Endothelial cell of umbilical vein (primary cell): ENCODE measurements around the gene PAIP2. TPM values are rescaled to one million over a fixed set of nuclear protein-coding genes. Genes with fewer than 3 reads are reported as not detected.

ENCODE experiments used
- BruUV-seq: library from RNA; stranded (reverse); fragments of 400-500 nt; replicated peaks from 2 replicates; lab custom pipeline; 2021; lab: Mats Ljungman, UMichigan
- CTCF ChIA-PET: fragments of 300-600, 350-600 bp; sonication (Branson Sonifier 250); formaldehyde crosslinking; loops from one replicate; lab custom pipeline; 2021; ENCODE audit warnings: antibody characterized with exemption, inconsistent platforms; lab: Charles Lee
- POLR2A ChIA-PET: fragments of 300-600, 350-600 bp; sonication (Branson Sonifier 250); formaldehyde crosslinking; loops from one replicate; lab custom pipeline; 2021; ENCODE audit warnings: antibody characterized with exemption, inconsistent platforms; lab: Charles Lee
- DNase-seq: peaks from one replicate; pipeline ENCODE4 v3.0.0-alpha.2; 2011; ENCODE audit warnings: low read depth, low spot score
- FAIRE-seq: peaks from 2 replicates; lab custom pipeline; 2011; peaks lifted over from hg19 to GRCh38; lab: Jason Lieb, UNC
- H2AFZ ChIP-seq: 2 replicates; pipeline ENCODE4 v1.6.0; 2012; ENCODE audit warnings: low read depth, low read length, control low read depth, inconsistent platforms
- H3K27ac ChIP-seq: 2 replicates; pipeline ENCODE4 v1.5.1; 2011; ENCODE audit warnings: low read depth, mild to moderate bottlenecking, control low read depth, low read length, moderate library complexity; ENCODE audit not compliant: insufficient read depth
- H3K27me3 ChIP-seq, 2 experiments: 2 replicates each; pipeline versions ENCODE4 v1.6.0 to v1.6.1; 2011; ENCODE audit warnings: low read length in 2 of 2, mixed read lengths in 1 of 2; ENCODE audit not compliant: control insufficient read depth in 2 of 2, insufficient read depth in 2 of 2
- H3K36me3 ChIP-seq, 2 experiments: 2 replicates in 1 of 2; 3 replicates in 1 of 2; pipeline ENCODE4 v1.5.1; 2011; ENCODE audit warnings: low read length in 2 of 2, mild to moderate bottlenecking in 1 of 2, moderate library complexity in 1 of 2; ENCODE audit not compliant: control insufficient read depth in 2 of 2, insufficient read depth in 2 of 2; ENCODE audit errors: extremely low read depth in 1 of 2
- H3K4me1 ChIP-seq: 3 replicates; pipeline ENCODE4 v1.5.1; 2011; ENCODE audit warnings: mild to moderate bottlenecking, low read length; ENCODE audit not compliant: control insufficient read depth, insufficient read depth; ENCODE audit errors: extremely low read depth
- H3K4me2 ChIP-seq: 2 replicates; pipeline ENCODE4 v1.6.1; 2011; ENCODE audit warnings: low read length, control low read depth, mixed read lengths; ENCODE audit not compliant: insufficient read depth
- H3K4me3 ChIP-seq, 3 experiments: fragments of 200-600 bp in 1 of 3; sonication (generic), shearing (Covaris generic) in 1 of 3; replicated peaks in 1 of 3; 2 replicates each; pipeline ENCODE4 v1.5.1; 2011 to 2016; ENCODE audit warnings: control low read depth in 3 of 3, low read length in 3 of 3, mild to moderate bottlenecking in 2 of 3, inconsistent platforms in 1 of 3, low read depth in 1 of 3, moderate library complexity in 1 of 3; ENCODE audit not compliant: insufficient read depth in 1 of 3
- H3K79me2 ChIP-seq: 2 replicates; pipeline ENCODE4 v1.6.0; 2012; ENCODE audit warnings: low read length, inconsistent platforms; ENCODE audit not compliant: control insufficient read depth, insufficient read depth
- H3K9ac ChIP-seq: replicated peaks from 2 replicates; pipeline ENCODE3; 2011; ENCODE audit warnings: low read length, control low read depth; ENCODE audit not compliant: insufficient read depth; ENCODE audit errors: extremely low read depth
- H3K9me1 ChIP-seq: replicated peaks from 3 replicates; pipeline ENCODE4 v1.6.0; 2011; ENCODE audit warnings: mild to moderate bottlenecking, low read length; ENCODE audit not compliant: control insufficient read depth, insufficient read depth; ENCODE audit errors: extremely low read depth
- H3K9me3 ChIP-seq: replicated peaks from 2 replicates; pipeline ENCODE4 v1.5.1; 2012; ENCODE audit warnings: low read length, inconsistent platforms; ENCODE audit not compliant: control insufficient read depth, insufficient read depth
- H4K20me1 ChIP-seq: replicated peaks from 2 replicates; pipeline ENCODE3; 2011; ENCODE audit warnings: mild to moderate bottlenecking, low read length; ENCODE audit not compliant: control insufficient read depth, insufficient read depth; ENCODE audit errors: extremely low read depth
- EZH2 ChIP-seq: IDR thresholded peaks from 2 replicates; pipeline ENCODE4 v1.6.1; 2012; ENCODE audit warnings: borderline replicate concordance, low read depth, mild to moderate bottlenecking, moderate library complexity, low read length, inconsistent platforms; ENCODE audit not compliant: severe bottlenecking
- FOS ChIP-seq: IDR thresholded peaks from 2 replicates; pipeline ENCODE4 v1.6.1; 2011; ENCODE audit warnings: mild to moderate bottlenecking, low read length, moderate library complexity, borderline replicate concordance; ENCODE audit not compliant: insufficient read depth
- GATA2 ChIP-seq: IDR thresholded peaks from 2 replicates; pipeline ENCODE4 v1.7.0; 2011; ENCODE audit warnings: low read depth, mild to moderate bottlenecking, moderate library complexity, mixed read lengths, low read length; ENCODE audit not compliant: insufficient read length, insufficient read depth
- JUN ChIP-seq: IDR thresholded peaks from 2 replicates; pipeline ENCODE4 v1.6.1; 2011; ENCODE audit warnings: borderline replicate concordance, low read depth; ENCODE audit not compliant: insufficient read length, insufficient read depth
- MYC ChIP-seq: IDR thresholded peaks from one replicate; pipeline ENCODE4 v1.6.1; 2011; ENCODE audit warnings: mild to moderate bottlenecking, low read depth, low read length
- POLR2A ChIP-seq: IDR thresholded peaks from 2 replicates; pipeline ENCODE4 v1.6.1; 2012; ENCODE audit warnings: low read depth, mild to moderate bottlenecking, control low read depth, low read length
- POLR2AphosphoS5 ChIP-seq: IDR thresholded peaks from 2 replicates; pipeline ENCODE4 v1.6.1; 2012; ENCODE audit warnings: low read depth, mild to moderate bottlenecking, control low read depth, low read length, moderate library complexity; ENCODE audit not compliant: insufficient read depth
- dilution Hi-C: fragments of 300-500 bp; cut with MboI; formaldehyde crosslinking; loops from one replicate; pipeline ENCODE4 v1.15.0; 2019; ENCODE audit warnings: low sequenced_read_pairs; ENCODE audit not compliant: extremely low pct_ligation_motif_present
- intact Hi-C: fragments of 100-400 bp; cut with micrococcal nuclease; formaldehyde crosslinking; loops from one replicate; pipeline ENCODE4 v1.10.0; 2022
- polyA plus RNA-seq, 4 experiments: library from polyadenylated mRNA; depleted of rRNA in 3 of 4; stranded (reverse) in 3 of 4; unstranded in 1 of 4; fragments of >200 nt; gene quantifications; 2 replicates each; pipeline versions ENCODE4 v1.2.1 to v1.2.3, GENCODE V29; 2011 to 2012; ENCODE audit warnings: missing spikeins in 1 of 4
- total RNA-seq: library from RNA; stranded (reverse); gene quantifications from 2 replicates; pipeline ENCODE4 v1.2.3, GENCODE V29; 2021
- TF ChIP-seq, protein P1 (sequence below), 2 donors: IDR thresholded peaks; 1 replicate in 1 of 2; 2 replicates in 1 of 2; pipeline ENCODE4 v1.5.1; 2011; ENCODE audit warnings: low read length in 2 of 2, mild to moderate bottlenecking in 2 of 2, moderate library complexity in 2 of 2, control low read depth in 1 of 2, inconsistent platforms in 1 of 2, low read depth in 1 of 2; ENCODE audit not compliant: insufficient read depth in 1 of 2; ENCODE audit errors: extremely low read depth in 1 of 2
- TF ChIP-seq, protein P2 (sequence below): IDR thresholded peaks from 2 replicates; pipeline ENCODE4 v1.6.1; 2011; ENCODE audit not compliant: insufficient read depth, insufficient read length

The PAIP2 gene
- total and polyA plus RNA-seq, 2 donors (not counting 3 experiments of a cell fraction or from before 2014, with no cell fraction given) = 52.1 to 80.4 TPM

DNA sequence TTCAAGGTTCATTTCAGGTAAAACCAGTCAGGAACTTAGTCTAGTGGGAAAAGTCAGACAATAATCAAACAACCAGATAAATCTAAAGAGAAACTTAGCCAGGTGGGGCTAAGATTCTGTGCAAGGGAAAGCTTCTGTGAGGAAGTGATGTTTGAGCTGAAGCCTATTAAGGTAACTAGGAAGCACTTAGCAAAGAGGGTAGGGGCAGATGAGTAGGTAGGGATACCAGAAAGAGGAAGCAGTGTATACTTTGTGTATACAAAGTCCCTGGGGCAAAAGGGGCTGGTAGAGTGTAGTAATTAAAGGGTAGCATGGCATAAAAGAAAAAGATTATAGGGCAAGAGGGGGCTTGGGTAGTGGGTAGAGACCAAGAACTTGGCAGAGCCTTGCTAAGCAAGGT is 65.9 kb downstream of the PAIP2 start:
- ChIA-PET CTCF (interaction anchor here (1.6 kb wide), 1 partner anchor 11 kb away, joined by 3 read pairs; no protein-coding TSS in a partner anchor), POLR2A (no interaction called here)
- Histone ChIP-seq H3K27ac (no peak overlapping the region), H2AFZ (no peak overlapping the region), H3K4me3 (no peak overlapping the region), H3K27me3 (no peaks in the 10 kb centered on the region), H3K4me1 (peaks cover 14% of the 10 kb centered on the region), H3K4me2 (no peak overlapping the region), H3K9me3 (no peaks in the 10 kb centered on the region), H4K20me1 (no peaks in the 10 kb centered on the region), H3K9ac (no peak overlapping the region), H3K79me2 (no peaks in the 10 kb centered on the region), H3K9me1 (no peaks in the 10 kb centered on the region), H3K36me3 (no peaks in the 10 kb centered on the region)
- no peak for DNase-seq
- TF ChIP-seq FOS (no peak), EZH2 (no peak), JUN (no peak), POLR2AphosphoS5 (no peak), MYC (no peak), GATA2 (no peak), POLR2A (no peak)
- TF ChIP-seq, protein P1, sequence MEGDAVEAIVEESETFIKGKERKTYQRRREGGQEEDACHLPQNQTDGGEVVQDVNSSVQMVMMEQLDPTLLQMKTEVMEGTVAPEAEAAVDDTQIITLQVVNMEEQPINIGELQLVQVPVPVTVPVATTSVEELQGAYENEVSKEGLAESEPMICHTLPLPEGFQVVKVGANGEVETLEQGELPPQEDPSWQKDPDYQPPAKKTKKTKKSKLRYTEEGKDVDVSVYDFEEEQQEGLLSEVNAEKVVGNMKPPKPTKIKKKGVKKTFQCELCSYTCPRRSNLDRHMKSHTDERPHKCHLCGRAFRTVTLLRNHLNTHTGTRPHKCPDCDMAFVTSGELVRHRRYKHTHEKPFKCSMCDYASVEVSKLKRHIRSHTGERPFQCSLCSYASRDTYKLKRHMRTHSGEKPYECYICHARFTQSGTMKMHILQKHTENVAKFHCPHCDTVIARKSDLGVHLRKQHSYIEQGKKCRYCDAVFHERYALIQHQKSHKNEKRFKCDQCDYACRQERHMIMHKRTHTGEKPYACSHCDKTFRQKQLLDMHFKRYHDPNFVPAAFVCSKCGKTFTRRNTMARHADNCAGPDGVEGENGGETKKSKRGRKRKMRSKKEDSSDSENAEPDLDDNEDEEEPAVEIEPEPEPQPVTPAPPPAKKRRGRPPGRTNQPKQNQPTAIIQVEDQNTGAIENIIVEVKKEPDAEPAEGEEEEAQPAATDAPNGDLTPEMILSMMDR (IDR thresholded peaks at IDR 0.05; ENCODE audit: extremely low read depth in 1 of 2, insufficient read depth in 1 of 2, low read depth in 1 of 2, low read length in 2 of 2) = no peak
- TF ChIP-seq, protein P2, sequence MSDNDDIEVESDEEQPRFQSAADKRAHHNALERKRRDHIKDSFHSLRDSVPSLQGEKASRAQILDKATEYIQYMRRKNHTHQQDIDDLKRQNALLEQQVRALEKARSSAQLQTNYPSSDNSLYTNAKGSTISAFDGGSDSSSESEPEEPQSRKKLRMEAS = no peak
- BruUV-seq = no TSS peak
- no peak for FAIRE-seq
- intact Hi-C loops = loop anchor here (10.0 kb wide), 1 partner anchor 213 kb away; the partner anchor contains the start of gene SIL1
- dilution Hi-C loops = no loop called here
